ENCODE data around the gene CYBB. TPM values are rescaled to one million over a fixed set of nuclear protein-coding genes. Genes with fewer than 3 reads are reported as not detected.
A peak's percentile ranks its signal among the peaks of the same experiment; 100 is the strongest.
"Not testable (repeated sequence)": the region's sequence is repeated elsewhere in the genome, so short reads cannot be mapped to it uniquely, and the experiment has no call there.

Gene CYBB
- total and polyA plus RNA-seq, 8 donors = 12.5 to 255 (median 16.8) TPM

DNA sequence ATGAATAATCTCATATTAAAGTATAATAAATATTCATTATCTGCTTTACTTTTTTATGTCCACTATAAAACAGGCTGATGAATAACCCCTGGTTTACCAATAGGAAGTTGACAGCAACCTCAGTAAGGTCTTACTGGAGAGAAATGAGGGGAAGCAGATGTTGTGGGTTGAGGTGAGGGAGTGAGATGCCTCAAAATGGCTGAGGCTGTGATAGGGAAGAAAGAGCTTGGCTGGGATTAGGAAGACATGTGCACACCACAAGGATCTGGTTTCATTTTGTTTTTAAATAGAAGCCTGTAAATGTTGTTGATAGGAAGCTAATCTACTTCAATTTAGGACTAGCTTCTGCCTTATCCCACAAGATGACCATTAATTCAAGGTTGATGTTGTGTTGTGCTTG is 14.4 kb upstream of the CYBB start:
- H3K4me3 ChIP-seq = no peak overlapping the region
- no peak for DNase-seq
- H3K36me3 ChIP-seq = no peaks in the 10 kb centered on the region
- H3K27me3 ChIP-seq = peaks cover 0 to 5% of the 10 kb centered on the region in 2 donors
- no peaks in the 10 kb centered on the region for H3K9me3 ChIP-seq
- no peak for ATAC-seq
- intact Hi-C loops (cut with DNase I) = no loop called here
- H3K27ac ChIP-seq = no peak overlapping the region
- TF ChIP-seq, protein P1, sequence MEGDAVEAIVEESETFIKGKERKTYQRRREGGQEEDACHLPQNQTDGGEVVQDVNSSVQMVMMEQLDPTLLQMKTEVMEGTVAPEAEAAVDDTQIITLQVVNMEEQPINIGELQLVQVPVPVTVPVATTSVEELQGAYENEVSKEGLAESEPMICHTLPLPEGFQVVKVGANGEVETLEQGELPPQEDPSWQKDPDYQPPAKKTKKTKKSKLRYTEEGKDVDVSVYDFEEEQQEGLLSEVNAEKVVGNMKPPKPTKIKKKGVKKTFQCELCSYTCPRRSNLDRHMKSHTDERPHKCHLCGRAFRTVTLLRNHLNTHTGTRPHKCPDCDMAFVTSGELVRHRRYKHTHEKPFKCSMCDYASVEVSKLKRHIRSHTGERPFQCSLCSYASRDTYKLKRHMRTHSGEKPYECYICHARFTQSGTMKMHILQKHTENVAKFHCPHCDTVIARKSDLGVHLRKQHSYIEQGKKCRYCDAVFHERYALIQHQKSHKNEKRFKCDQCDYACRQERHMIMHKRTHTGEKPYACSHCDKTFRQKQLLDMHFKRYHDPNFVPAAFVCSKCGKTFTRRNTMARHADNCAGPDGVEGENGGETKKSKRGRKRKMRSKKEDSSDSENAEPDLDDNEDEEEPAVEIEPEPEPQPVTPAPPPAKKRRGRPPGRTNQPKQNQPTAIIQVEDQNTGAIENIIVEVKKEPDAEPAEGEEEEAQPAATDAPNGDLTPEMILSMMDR (IDR thresholded peaks at IDR 0.05) = no peak
- no peaks in the 10 kb centered on the region for H3K4me1 ChIP-seq

DNA sequence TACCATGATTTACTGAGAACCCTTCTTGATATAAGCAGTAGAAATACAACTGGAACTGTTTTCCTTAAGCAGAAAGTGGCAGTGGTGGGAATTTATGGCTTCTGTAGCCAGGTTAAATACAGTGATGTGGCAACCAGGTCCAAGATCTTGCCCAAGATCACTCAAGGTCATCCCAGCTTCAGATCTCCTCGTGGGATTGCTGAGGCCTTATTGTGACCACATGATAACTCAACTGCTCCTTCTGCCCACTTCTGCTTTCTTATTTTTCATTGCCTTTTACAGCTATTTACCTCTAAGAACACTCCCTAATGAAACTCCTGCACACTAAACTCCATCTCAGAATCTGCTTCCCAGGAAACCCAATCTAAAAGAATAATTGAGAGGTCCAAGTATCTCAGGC is 12.4 kb upstream of the CYBB start:
- intact Hi-C loops (cut with DNase I) = no loop called here
- TF ChIP-seq, protein P1 (IDR thresholded peaks at IDR 0.05) = no peak

DNA sequence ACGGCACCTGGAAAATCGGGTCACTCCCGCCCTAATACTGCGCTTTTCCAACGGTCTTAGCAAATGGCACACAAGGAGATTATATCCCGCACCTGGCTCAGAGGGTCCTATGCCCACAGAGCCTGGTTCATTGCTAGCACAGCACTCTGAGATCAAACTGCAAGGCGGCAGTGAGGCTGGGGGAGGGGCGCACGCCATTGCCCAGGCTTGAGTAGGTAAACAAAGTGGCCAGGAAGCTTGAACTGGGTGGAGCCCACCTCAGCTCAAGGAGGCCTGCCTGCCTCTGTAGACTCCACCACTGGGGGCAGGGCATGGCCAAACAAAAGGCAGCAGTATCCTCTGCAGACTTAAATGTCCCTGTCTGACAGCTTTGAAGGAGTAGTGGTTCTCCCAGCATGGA is 11.0 kb upstream of the CYBB start:
- intact Hi-C loops (cut with DNase I); DNase-seq; H3K9me3 ChIP-seq; H3K36me3 ChIP-seq; H3K4me3 ChIP-seq; ATAC-seq; H3K4me1 ChIP-seq; H3K27ac ChIP-seq; H3K27me3 ChIP-seq: not testable (repeated sequence)

More for the DNA sequence above, 12.4 kb upstream of the CYBB start:
- Histone ChIP-seq H3K4me1 (no peaks in the 10 kb centered on the region), H3K4me3 (no peak overlapping the region), H3K27me3 (no peaks in the 10 kb centered on the region), H3K27ac (no peak overlapping the region), H3K36me3 (no peaks in the 10 kb centered on the region), H3K9me3 (no peaks in the 10 kb centered on the region)
- ATAC-seq (no peak), DNase-seq (no peak)

DNA sequence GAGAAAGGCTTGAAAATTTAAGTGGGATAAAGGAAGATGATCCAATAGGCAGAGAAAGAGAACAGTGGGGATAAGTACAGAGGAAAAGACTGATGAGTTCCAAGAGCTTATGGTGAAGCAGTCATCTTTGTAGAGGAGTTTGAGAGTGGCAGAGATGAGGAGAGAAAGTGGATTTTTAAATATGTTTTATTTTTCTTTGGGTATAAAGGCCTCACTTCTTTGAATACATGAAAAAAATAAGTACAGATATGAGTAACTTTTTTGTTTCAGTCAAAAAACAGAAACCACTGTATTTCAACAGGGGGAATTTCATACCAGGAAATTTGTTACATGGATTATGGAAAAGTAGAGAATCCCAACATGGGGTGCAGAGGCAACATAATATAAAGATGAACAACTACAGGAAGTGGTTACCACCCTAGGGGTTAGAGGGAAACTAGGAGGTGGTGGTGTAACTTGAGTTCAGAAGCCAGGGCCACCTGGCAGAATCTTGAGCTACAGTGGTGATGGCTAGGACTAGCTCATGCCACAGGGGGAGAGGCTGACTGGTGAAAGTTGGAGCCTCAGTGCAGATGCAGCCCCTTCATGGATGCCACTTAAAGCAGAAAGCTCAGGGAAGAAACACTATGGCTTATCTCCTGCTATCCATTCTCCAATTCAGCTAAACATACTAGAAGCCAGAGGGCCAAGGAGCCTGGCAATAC is 3.4 kb upstream of the CYBB start:
- no peak for DNase-seq
- intact Hi-C loops (cut with DNase I) = no loop called here
- Histone ChIP-seq H3K9me3 (no peaks in the 10 kb centered on the region), H3K4me1 (peaks cover 0 to 20% of the 10 kb centered on the region in 2 donors), H3K4me3 (no peak overlapping the region), H3K27ac (peak overlapping the region in 1 of 2 donors; percentile 63), H3K36me3 (no peaks in the 10 kb centered on the region), H3K27me3 (no peaks in the 10 kb centered on the region)
- TF ChIP-seq, protein P1 (IDR thresholded peaks at IDR 0.05) = no peak
- ATAC-seq = no peak

DNA sequence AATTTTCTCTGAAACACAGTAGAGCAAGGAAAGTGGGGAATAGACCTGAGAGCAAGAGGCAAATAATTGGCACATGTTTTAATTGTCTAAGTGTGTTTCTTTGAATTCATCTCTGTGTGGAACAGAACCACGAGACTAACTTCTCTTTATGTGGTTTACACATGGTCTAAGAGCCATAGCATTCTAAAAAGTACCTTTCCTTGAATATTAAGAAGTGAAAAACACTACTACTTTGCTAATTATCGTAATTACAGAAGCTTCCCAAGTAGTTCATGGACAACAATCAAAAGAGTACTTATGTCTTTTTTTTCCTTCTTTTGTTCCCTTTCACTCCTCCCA is 2.9 kb upstream of the CYBB start:
- Histone ChIP-seq H3K36me3 (no peaks in the 10 kb centered on the region), H3K4me3 (no peak overlapping the region), H3K27ac (peak overlapping the region in 1 of 2 donors; percentile 63), H3K27me3 (no peaks in the 10 kb centered on the region), H3K9me3 (no peaks in the 10 kb centered on the region), H3K4me1 (peaks cover 0 to 20% of the 10 kb centered on the region in 2 donors)
- ATAC-seq (no peak), DNase-seq (no peak)
- intact Hi-C loops (cut with DNase I) = no loop called here
- TF ChIP-seq, protein P1 (IDR thresholded peaks at IDR 0.05) = no peak

DNA sequence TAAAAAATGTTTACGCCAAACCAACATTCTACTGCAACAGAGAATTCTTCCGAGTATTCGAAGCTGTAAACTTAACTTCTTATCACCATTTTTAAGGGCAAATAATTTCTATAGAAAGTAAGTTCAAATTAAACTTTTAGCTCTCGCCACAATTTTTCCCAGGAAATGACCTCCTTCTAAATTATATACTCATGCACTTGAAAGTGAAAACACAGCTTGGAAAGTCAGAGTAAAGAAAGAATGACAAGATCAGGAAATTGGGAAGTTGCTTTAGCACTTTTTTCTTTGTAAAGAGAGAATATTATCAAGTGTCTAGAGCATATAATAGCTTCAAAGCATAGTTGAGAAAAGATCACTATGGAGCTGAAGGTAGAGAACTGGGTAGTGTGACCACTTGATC is 1.2 kb downstream of the CYBB start:
- peaks cover 0 to 17% of the 10 kb centered on the region in 2 donors for H3K4me1 ChIP-seq
- DNase-seq (no peak), ATAC-seq (no peak)
- no peaks in the 10 kb centered on the region for H3K36me3 ChIP-seq
- H3K27ac ChIP-seq = peak overlapping the region in 1 of 2 donors; percentile 88
- H3K27me3 ChIP-seq = no peaks in the 10 kb centered on the region
- TF ChIP-seq, protein P1 (IDR thresholded peaks at IDR 0.05) = no peak
- peak overlapping the region in 1 of 2 donors; percentile 34 for H3K4me3 ChIP-seq
- intact Hi-C loops (cut with DNase I) = no loop called here
- no peaks in the 10 kb centered on the region for H3K9me3 ChIP-seq

Measured in left lung (tissue), 10 donors.